Measurements from ENCODE around the gene BNIP2.

- TF ChIP-seq REST (tag by site-specific recombination; IDR thresholded peaks at IDR 0.05), result no peak
- TF ChIP-seq ZNF138 (tag by site-specific recombination; IDR thresholded peaks at IDR 0.05; ENCODE audit: borderline replicate concordance), result no peak
Observed at GRCh38 chr15:59711451-59712243, 22.5 kb upstream of the BNIP2 start.

All from HEK293 (cell line).